Hepatic stellate cell (primary cell): ENCODE data around the gene EPB41L4B.

Source experiments
- DNase-seq: peaks from one replicate; pipeline ENCODE4 v3.0.0; 2011; ENCODE audit warnings: low spot score

The EPB41L4B gene

GRCh38 chr9:109320331-109320741 is 523 bp downstream of the EPB41L4B start:
- no peak for DNase-seq

- no peak for DNase-seq
Observed at GRCh38 chr9:109319626-109320241, 1.1 kb downstream of the EPB41L4B start.

- no peak for DNase-seq
Observed at GRCh38 chr9:109319017-109319625, 1.7 kb downstream of the EPB41L4B start.

- DNase-seq: no peak
Observed at GRCh38 chr9:109317979-109318741, 2.7 kb downstream of the EPB41L4B start.

GRCh38 chr9:109317311-109317978 is 3.4 kb downstream of the EPB41L4B start:
- DNase-seq: no peak

- DNase-seq: no peak
Observed at GRCh38 chr9:109316207-109316640, 4.6 kb downstream of the EPB41L4B start.

GRCh38 chr9:109315480-109316206 is 5.2 kb downstream of the EPB41L4B start:
- no peak for DNase-seq

GRCh38 chr9:109314011-109314531 is 6.8 kb downstream of the EPB41L4B start:
- DNase-seq: no peak

- DNase-seq: no peak
Observed at GRCh38 chr9:109313351-109313750, 7.5 kb downstream of the EPB41L4B start.

GRCh38 chr9:109312783-109313182 is 8.1 kb downstream of the EPB41L4B start:
- no peak for DNase-seq

- no peak for DNase-seq
Observed at GRCh38 chr9:109311731-109312130, 9.1 kb downstream of the EPB41L4B start.

- no peak for DNase-seq
Observed at GRCh38 chr9:109311286-109311685, 9.6 kb downstream of the EPB41L4B start.

GRCh38 chr9:109310486-109310901 is 10.4 kb downstream of the EPB41L4B start:
- no peak for DNase-seq

GRCh38 chr9:109309282-109309681 is 11.6 kb downstream of the EPB41L4B start:
- no peak for DNase-seq

GRCh38 chr9:109307380-109308240 is 13.2 kb downstream of the EPB41L4B start:
- no peak for DNase-seq

- DNase-seq: no peak
Observed at GRCh38 chr9:109305801-109306200, 15.1 kb downstream of the EPB41L4B start.

GRCh38 chr9:109304347-109304746 is 16.5 kb downstream of the EPB41L4B start:
- no peak for DNase-seq

GRCh38 chr9:109303900-109304299 is 17.0 kb downstream of the EPB41L4B start:
- DNase-seq: no peak

GRCh38 chr9:109302606-109303005 is 18.3 kb downstream of the EPB41L4B start:
- no peak for DNase-seq

GRCh38 chr9:109301012-109301411 is 19.8 kb downstream of the EPB41L4B start:
- no peak for DNase-seq

GRCh38 chr9:109299891-109300290 is 21.0 kb downstream of the EPB41L4B start:
- no peak for DNase-seq
